SK-N-SH (cell line): ENCODE measurements around the gene TADA3. TPM values are rescaled to one million over a fixed set of nuclear protein-coding genes. Genes with fewer than 3 reads are reported as not detected.

Source experiments
- CTCF ChIA-PET: fragments of 300-600, 350-600 bp; formaldehyde crosslinking; extraction: SDS; loops from one replicate; lab custom pipeline; 2021; lab: Yijun Ruan, JAX
- POLR2A ChIA-PET: fragments of 350-600 bp; sonication (Branson Sonifier 250); formaldehyde crosslinking; extraction: SDS; loops from one replicate; lab custom pipeline; 2020; ENCODE audit warnings: antibody characterized with exemption, inconsistent platforms; lab: Yijun Ruan, JAX
- DNase-seq: peaks from one replicate; pipeline ENCODE4 v3.0.0; 2012
- H2AFZ ChIP-seq: fragments of 200-600 bp; sonication (generic); 2 replicates; pipeline ENCODE4 v1.8.1; 2016; ENCODE audit warnings: antibody characterized with exemption, mild to moderate bottlenecking, low read depth
- H3F3A ChIP-seq: fragments of 200-600 bp; sonication (generic); replicated peaks from 2 replicates; pipeline ENCODE3; 2016; ENCODE audit warnings: antibody characterized with exemption, mild to moderate bottlenecking; ENCODE audit not compliant: insufficient read depth
- H3K27ac ChIP-seq, 2 experiments: fragments of 200-500 bp in 1 of 2; fragments of 200-600 bp in 1 of 2; sonication (Bioruptor generic) in 1 of 2; sonication (generic), shearing (Covaris generic) in 1 of 2; 2 replicates each; pipeline versions ENCODE4 v1.5.1 to v1.6.1; 2014 to 2016; ENCODE audit warnings: low read depth in 2 of 2, inconsistent platforms in 1 of 2, low read length in 1 of 2, mild to moderate bottlenecking in 1 of 2, mixed read lengths in 1 of 2
- H3K27me3 ChIP-seq: fragments of 200-600 bp; sonication (generic), shearing (Covaris generic); 2 replicates; pipeline ENCODE4 v1.6.1; 2016; ENCODE audit warnings: mixed run types; ENCODE audit not compliant: insufficient read depth
- H3K36me3 ChIP-seq, 2 experiments: fragments of 200-500 bp in 1 of 2; fragments of 200-600 bp in 1 of 2; sonication (Bioruptor generic) in 1 of 2; sonication (generic) in 1 of 2; replicated peaks in 1 of 2; 2 replicates each; pipeline versions ENCODE3 to v1.5.1; 2014 to 2016; ENCODE audit warnings: low read length in 1 of 2, mild to moderate bottlenecking in 1 of 2; ENCODE audit not compliant: insufficient read depth in 2 of 2, control insufficient read depth in 1 of 2
- H3K4me1 ChIP-seq, 2 experiments: fragments of 200-500 bp in 1 of 2; fragments of 200-600 bp in 1 of 2; sonication (Bioruptor generic) in 1 of 2; sonication (generic), shearing (Covaris generic) in 1 of 2; 2 replicates each; pipeline versions ENCODE4 v1.5.1 to v1.6.1; 2014 to 2016; ENCODE audit warnings: low read depth in 1 of 2, low read length in 1 of 2, mixed run types in 1 of 2; ENCODE audit not compliant: insufficient read depth in 2 of 2, control insufficient read depth in 1 of 2
- H3K4me2 ChIP-seq: fragments of 200-600 bp; sonication (generic), shearing (Covaris generic); 2 replicates; pipeline ENCODE4 v1.6.1; 2017; ENCODE audit warnings: mixed run types
- H3K4me3 ChIP-seq, 2 experiments: fragments of 200-500 bp in 1 of 2; fragments of 200-600 bp in 1 of 2; sonication (Bioruptor generic) in 1 of 2; sonication (generic), shearing (Covaris generic) in 1 of 2; 2 replicates each; pipeline versions ENCODE4 v1.5.1 to v1.8.1; 2014 to 2016; ENCODE audit warnings: low read depth in 2 of 2, inconsistent platforms in 1 of 2, low read length in 1 of 2, mild to moderate bottlenecking in 1 of 2, mixed read lengths in 1 of 2, moderate library complexity in 1 of 2
- H3K79me2 ChIP-seq: fragments of 200-600 bp; sonication (generic); 2 replicates; pipeline ENCODE4 v1.8.1; 2017; ENCODE audit warnings: mild to moderate bottlenecking; ENCODE audit not compliant: insufficient read depth
- H3K9ac ChIP-seq: fragments of 200-600 bp; sonication (generic); 2 replicates; pipeline ENCODE4 v1.6.1; 2017; ENCODE audit warnings: mixed run types
- H3K9me2 ChIP-seq: fragments of 200-600 bp; sonication (generic); 2 replicates; pipeline ENCODE4 v1.6.1; 2017; ENCODE audit warnings: mixed run types
- H3K9me3 ChIP-seq: fragments of 200-600 bp; sonication (generic); 2 replicates; pipeline ENCODE4 v1.6.1; 2017; ENCODE audit warnings: mixed run types, mild to moderate bottlenecking, moderate library complexity
- H4K20me1 ChIP-seq: fragments of 200-600 bp; sonication (generic); 2 replicates; pipeline ENCODE4 v1.6.1; 2017; ENCODE audit warnings: mild to moderate bottlenecking, mixed run types; ENCODE audit not compliant: insufficient read depth
- CTCF ChIP-seq: fragments of 200-600 bp; sonication (generic); IDR thresholded peaks from 2 replicates; pipeline ENCODE4 v1.6.1; 2017; ENCODE audit warnings: antibody characterized with exemption, mild to moderate bottlenecking, moderate library complexity
- FOXJ3 ChIP-seq: sonication (generic); formaldehyde crosslinking; IDR thresholded peaks from 2 replicates; pipeline ENCODE4 v1.5.1; 2020; ENCODE audit warnings: mild to moderate bottlenecking, missing genetic modification reagents
- IRF3 ChIP-seq: fragments of 150-350 bp; IDR thresholded peaks from 2 replicates; pipeline ENCODE4 v1.6.1; 2016; ENCODE audit warnings: mild to moderate bottlenecking, low read depth, low read length
- MAX ChIP-seq: IDR thresholded peaks from 2 replicates; pipeline ENCODE4 v1.4.0; 2012; ENCODE audit warnings: low read depth
- MEF2A ChIP-seq: IDR thresholded peaks from 2 replicates; pipeline ENCODE4 v1.4.0; 2012; ENCODE audit warnings: low read depth, borderline replicate concordance
- SIN3A ChIP-seq: IDR thresholded peaks from 2 replicates; pipeline ENCODE4 v1.6.1; 2012; ENCODE audit warnings: low read depth, mild to moderate bottlenecking, low read length, moderate library complexity, borderline replicate concordance
- USF1 ChIP-seq: IDR thresholded peaks from 2 replicates; pipeline ENCODE4 v1.4.0; 2012; ENCODE audit warnings: low read depth, borderline replicate concordance
- WGBS: methylation state at CpG from one replicate; pipeline ENCODE4 v1.1.6; 2017; ENCODE audit warnings: low lambda C conversion rate; 5-methylcytosine and 5-hydroxymethylcytosine counted together
- polyA plus RNA-seq, 3 experiments: library from polyadenylated mRNA; depleted of rRNA; stranded (reverse); fragments of >200 nt; gene quantifications; 2 replicates each; pipeline ENCODE4 v1.2.3, GENCODE V29; 2012

The TADA3 gene
- polyA plus RNA-seq, 1 of the 3 experiments (the other 2 are of a cell fraction) = 102 TPM

- Histone ChIP-seq H3K4me3 (no peak overlapping the region), H3K79me2 (peaks cover 52% of the 10 kb centered on the region), H3K9me2 (no peaks in the 10 kb centered on the region), H3K27ac (no peak overlapping the region), H3K4me2 (no peak overlapping the region), H3F3A (peaks cover 10% of the 10 kb centered on the region), H2AFZ (no peak overlapping the region), H3K4me1 (no peaks in the 10 kb centered on the region), H3K27me3 (no peaks in the 10 kb centered on the region), H3K9me3 (no peaks in the 10 kb centered on the region), H3K9ac (no peak overlapping the region), H3K36me3 (peaks cover 63 to 82% of the 10 kb centered on the region in 2 experiments), H4K20me1 (peaks cover 17% of the 10 kb centered on the region; the same call in 1 of the 2 replicates)
- ChIA-PET CTCF (interaction anchor here (1.0 to 1.2 kb wide), 2 partner anchors 9 to 10 kb away, joined by 3 to 4 read pairs; no protein-coding TSS in a partner anchor), POLR2A (no interaction called here)
- WGBS = 93% methylated on average over 5 of the region's 5 CpGs
- DNase-seq = no peak
- TF ChIP-seq CTCF (peak; percentile 46), MAX (no peak), FOXJ3 (CRISPR knock-in tag) (no peak), MEF2A (no peak), SIN3A (no peak), IRF3 (no peak)
- TF ChIP-seq, all 33 proteins: peak for 1
Measured at GRCh38 chr3:9800529-9800928, 8.3 kb upstream of the TADA3 start.

- 94% methylated on average over 12 of the region's 12 CpGs for WGBS
- Histone ChIP-seq H3K9me3 (no peaks in the 10 kb centered on the region), H4K20me1 (peaks cover 17% of the 10 kb centered on the region; the same call in 1 of the 2 replicates), H3K4me2 (no peak overlapping the region), H3F3A (no peaks in the 10 kb centered on the region), H3K9me2 (no peaks in the 10 kb centered on the region), H3K9ac (no peak overlapping the region), H3K27ac (no peak overlapping the region), H2AFZ (no peak overlapping the region), H3K27me3 (no peaks in the 10 kb centered on the region), H3K36me3 (peaks cover 43 to 67% of the 10 kb centered on the region in 2 experiments), H3K4me3 (no peak overlapping the region), H3K79me2 (peaks cover 72% of the 10 kb centered on the region), H3K4me1 (peaks cover 0 to 2% of the 10 kb centered on the region in 2 experiments; a peak in 1 of 4 replicates)
- POLR2A ChIA-PET = no interaction called here
- CTCF ChIA-PET = interaction anchor here (0.8 kb wide), 1 partner anchor 12 kb away, joined by 3 read pairs; no protein-coding TSS in a partner anchor
- TF ChIP-seq USF1 = no peak
- DNase-seq = no peak
Measured at GRCh38 chr3:9797196-9797945, 5.1 kb upstream of the TADA3 start.
